GM23338 (cell line): ENCODE results near the gene FCHSD2. TPM values are rescaled to one million over a fixed set of nuclear protein-coding genes. Genes with fewer than 3 reads are reported as not detected.
A peak's percentile ranks its signal among the peaks of the same experiment; 100 is the strongest.

Experiments used
- ATAC-seq: fragments of 200-7000 bp; cut with Tn5 transposase; 3 replicates; pipeline ENCODE4 v1.9.1; 2020
- DNase-seq: peaks from one replicate; pipeline ENCODE4 v3.0.0-alpha.2; 2015; ENCODE audit warnings: low spot score
- H2AFZ ChIP-seq: fragments of 200-600 bp; sonication (generic); 2 replicates; pipeline ENCODE4 v1.8.0; 2016; ENCODE audit warnings: antibody characterized with exemption, mild to moderate bottlenecking, moderate library complexity
- H3F3A ChIP-seq: fragments of 200-600 bp; sonication (generic); replicated peaks from 2 replicates; pipeline ENCODE4 v1.8.0; 2017; ENCODE audit warnings: antibody characterized with exemption, mixed run types, low read depth
- H3K27ac ChIP-seq: fragments of 200-600 bp; sonication (generic); 2 replicates; pipeline ENCODE4 v1.6.1; 2016; ENCODE audit warnings: low read depth
- H3K27me3 ChIP-seq: fragments of 200-600 bp; sonication (generic); 2 replicates; pipeline ENCODE4 v1.8.0; 2016; ENCODE audit warnings: mild to moderate bottlenecking, mixed run types, moderate library complexity; ENCODE audit not compliant: insufficient read depth
- H3K36me3 ChIP-seq: fragments of 200-600 bp; sonication (generic); 2 replicates; pipeline ENCODE4 v1.8.0; 2016; ENCODE audit warnings: mild to moderate bottlenecking; ENCODE audit not compliant: insufficient read depth
- H3K4me1 ChIP-seq: fragments of 200-600 bp; sonication (generic); 2 replicates; pipeline ENCODE4 v1.8.0; 2016; ENCODE audit warnings: mild to moderate bottlenecking, moderate library complexity; ENCODE audit not compliant: insufficient read depth
- H3K4me2 ChIP-seq: fragments of 200-600 bp; sonication (generic); 2 replicates; pipeline ENCODE4 v1.7.1; 2017; ENCODE audit warnings: mixed run types
- H3K4me3 ChIP-seq: fragments of 200-600 bp; sonication (generic); 2 replicates; pipeline ENCODE4 v1.6.1; 2016; ENCODE audit warnings: mixed run types
- H3K79me2 ChIP-seq: fragments of 200-600 bp; sonication (generic); replicated peaks from 2 replicates; pipeline ENCODE4 v1.8.0; 2017; ENCODE audit warnings: mild to moderate bottlenecking; ENCODE audit not compliant: insufficient read depth
- H3K9me2 ChIP-seq: fragments of 200-600 bp; sonication (generic); 2 replicates; pipeline ENCODE4 v1.8.0; 2017; ENCODE audit not compliant: insufficient read depth
- H4K20me1 ChIP-seq: fragments of 200-600 bp; sonication (generic); replicated peaks from 2 replicates; pipeline ENCODE4 v1.8.0; 2017; ENCODE audit warnings: mild to moderate bottlenecking; ENCODE audit not compliant: insufficient read depth
- H3K27ac Mint-ChIP-seq: 2 replicates; pipeline ENCODE4 v1.8.0; 2020; ENCODE audit warnings: inconsistent platforms, mild to moderate bottlenecking, moderate library complexity, mixed read lengths
- H3K27me3 Mint-ChIP-seq: 3 replicates; pipeline ENCODE4 v1.8.0; 2022; ENCODE audit warnings: low read depth, mild to moderate bottlenecking, moderate library complexity, mixed read lengths, inconsistent platforms; ENCODE audit not compliant: insufficient read depth, poor library complexity
- H3K36me3 Mint-ChIP-seq: 3 replicates; pipeline ENCODE4 v1.8.0; 2021; ENCODE audit warnings: low read depth, mild to moderate bottlenecking, inconsistent platforms, moderate library complexity, mixed read lengths
- H3K4me1 Mint-ChIP-seq: 3 replicates; pipeline ENCODE4 v1.8.0; 2020; ENCODE audit warnings: mild to moderate bottlenecking, inconsistent platforms, mixed read lengths
- H3K4me3 Mint-ChIP-seq: 3 replicates; pipeline ENCODE4 v1.8.0; 2021; ENCODE audit warnings: moderate library complexity, mild to moderate bottlenecking, inconsistent platforms, mixed read lengths
- H3K9me3 Mint-ChIP-seq: 3 replicates; pipeline ENCODE4 v1.8.0; 2020; ENCODE audit warnings: moderate library complexity, mild to moderate bottlenecking, inconsistent platforms, mixed read lengths
- EZH2 ChIP-seq: fragments of 200-600 bp; sonication (generic); IDR thresholded peaks from one replicate; pipeline ENCODE4 v1.8.0; 2017; ENCODE audit warnings: antibody characterized with exemption, mild to moderate bottlenecking, low read depth; ENCODE audit not compliant: unreplicated experiment
- JUNB ChIP-seq: IDR thresholded peaks from one replicate; pipeline ENCODE4 v1.6.1; 2016; ENCODE audit warnings: antibody characterized with exemption; ENCODE audit not compliant: unreplicated experiment
- NANOG ChIP-seq: IDR thresholded peaks from 2 replicates; pipeline ENCODE4 v1.6.1; 2016; ENCODE audit warnings: antibody characterized with exemption, borderline replicate concordance
- ZNF331 ChIP-seq: fragments of 250-450 bp; sonication (Bioruptor Pico); IDR thresholded peaks from 2 replicates; pipeline ENCODE4 v1.5.0; 2020; ENCODE audit warnings: low read depth, mild to moderate bottlenecking, moderate library complexity
- polyA plus RNA-seq: library from polyadenylated mRNA; unstranded; fragments of >200 nt; fragmentation: Nextera tagmentation; extraction: Ambion mirVana; gene quantifications from 2 replicates; pipeline ENCODE4 v1.2.1, GENCODE V29; 2016
- total RNA-seq: library from RNA; depleted of rRNA; stranded (reverse); fragments of >200 nt; shearing (Covaris generic); gene quantifications from 2 replicates; pipeline ENCODE4 v1.2.3, GENCODE V29; 2014
- TF ChIP-seq, protein P1 (sequence below): fragments of 250-450 bp; sonication (Bioruptor Pico); IDR thresholded peaks from 2 replicates; pipeline ENCODE4 v1.5.0; 2020; ENCODE audit warnings: mild to moderate bottlenecking, moderate library complexity
- TF ChIP-seq, protein P2 (sequence below): IDR thresholded peaks from 2 replicates; pipeline ENCODE4 v1.6.1; 2016; ENCODE audit warnings: antibody characterized with exemption
- TF ChIP-seq, protein P3 (sequence below): IDR thresholded peaks from one replicate; pipeline ENCODE4 v1.6.1; 2018; ENCODE audit warnings: antibody characterized with exemption; ENCODE audit not compliant: unreplicated experiment
- TF ChIP-seq, protein P4 (sequence below), 2 experiments: fragments of 200-600 bp in 1 of 2; sonication (generic) in 1 of 2; conservative IDR thresholded peaks; 2 replicates each; pipeline versions ENCODE4 v1.5.1 to v1.6.1; 2016 to 2017; ENCODE audit warnings: antibody characterized with exemption in 2 of 2, low read depth in 2 of 2, mild to moderate bottlenecking in 2 of 2, moderate library complexity in 1 of 2

FCHSD2 gene
- total and polyA plus RNA-seq, 2 experiments from 2014 or later, result 3.6 to 5.2 TPM

DNA sequence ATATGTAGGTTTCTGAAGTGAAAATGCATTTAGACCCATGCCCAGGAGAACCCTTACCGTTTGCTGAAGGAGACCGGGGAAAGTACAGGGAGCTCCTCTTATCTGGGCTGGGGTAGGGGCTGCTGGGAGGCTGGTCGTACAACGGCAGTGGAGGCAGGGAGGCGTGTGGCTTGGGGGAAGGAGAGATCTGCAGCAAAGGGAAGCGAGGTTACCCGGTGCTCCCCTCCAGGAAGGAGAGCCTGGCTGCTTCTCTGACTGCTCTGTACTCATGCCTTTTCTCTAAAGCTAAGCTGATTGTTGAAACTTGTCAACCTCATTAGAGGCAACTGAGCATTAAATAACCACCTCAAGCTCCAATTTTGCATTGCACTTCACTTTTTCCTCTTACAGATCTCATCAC lies 300.7 kb downstream of the FCHSD2 start:
- no peaks in the 10 kb centered on the region for H3K36me3 Mint-ChIP-seq
- H3K27ac ChIP-seq, result no peak overlapping the region

GRCh38 chr11:72840780-72841179 lies 301.3 kb downstream of the FCHSD2 start:
- Histone ChIP-seq H4K20me1 (no peaks in the 10 kb centered on the region; the same call in 1 of the 2 replicates), H3K27me3 (no peaks in the 10 kb centered on the region), H2AFZ (no peak overlapping the region), H3K79me2 (no peaks in the 10 kb centered on the region), H3K4me1 (no peaks in the 10 kb centered on the region), H3K9me2 (no peaks in the 10 kb centered on the region), H3F3A (peaks cover 4% of the 10 kb centered on the region; the same call in 1 of the 2 replicates), H3K27ac (no peak overlapping the region), H3K4me2 (no peak overlapping the region), H3K36me3 (no peaks in the 10 kb centered on the region), H3K4me3 (no peak overlapping the region)
- no peak for DNase-seq
- ATAC-seq, result no peak
- peaks cover 8% of the 10 kb centered on the region; the same call in 1 of the 3 replicates for H3K4me1 Mint-ChIP-seq
- H3K9me3 Mint-ChIP-seq, result no peaks in the 10 kb centered on the region
- H3K36me3 Mint-ChIP-seq, result no peaks in the 10 kb centered on the region
- no peak overlapping the region for H3K4me3 Mint-ChIP-seq
- no peaks in the 10 kb centered on the region for H3K27me3 Mint-ChIP-seq
- H3K27ac Mint-ChIP-seq, result no peak overlapping the region
- TF ChIP-seq JUNB (no peak), ZNF331 (CRISPR knock-in tag) (no peak), NANOG (no peak)
- TF ChIP-seq, protein P1, sequence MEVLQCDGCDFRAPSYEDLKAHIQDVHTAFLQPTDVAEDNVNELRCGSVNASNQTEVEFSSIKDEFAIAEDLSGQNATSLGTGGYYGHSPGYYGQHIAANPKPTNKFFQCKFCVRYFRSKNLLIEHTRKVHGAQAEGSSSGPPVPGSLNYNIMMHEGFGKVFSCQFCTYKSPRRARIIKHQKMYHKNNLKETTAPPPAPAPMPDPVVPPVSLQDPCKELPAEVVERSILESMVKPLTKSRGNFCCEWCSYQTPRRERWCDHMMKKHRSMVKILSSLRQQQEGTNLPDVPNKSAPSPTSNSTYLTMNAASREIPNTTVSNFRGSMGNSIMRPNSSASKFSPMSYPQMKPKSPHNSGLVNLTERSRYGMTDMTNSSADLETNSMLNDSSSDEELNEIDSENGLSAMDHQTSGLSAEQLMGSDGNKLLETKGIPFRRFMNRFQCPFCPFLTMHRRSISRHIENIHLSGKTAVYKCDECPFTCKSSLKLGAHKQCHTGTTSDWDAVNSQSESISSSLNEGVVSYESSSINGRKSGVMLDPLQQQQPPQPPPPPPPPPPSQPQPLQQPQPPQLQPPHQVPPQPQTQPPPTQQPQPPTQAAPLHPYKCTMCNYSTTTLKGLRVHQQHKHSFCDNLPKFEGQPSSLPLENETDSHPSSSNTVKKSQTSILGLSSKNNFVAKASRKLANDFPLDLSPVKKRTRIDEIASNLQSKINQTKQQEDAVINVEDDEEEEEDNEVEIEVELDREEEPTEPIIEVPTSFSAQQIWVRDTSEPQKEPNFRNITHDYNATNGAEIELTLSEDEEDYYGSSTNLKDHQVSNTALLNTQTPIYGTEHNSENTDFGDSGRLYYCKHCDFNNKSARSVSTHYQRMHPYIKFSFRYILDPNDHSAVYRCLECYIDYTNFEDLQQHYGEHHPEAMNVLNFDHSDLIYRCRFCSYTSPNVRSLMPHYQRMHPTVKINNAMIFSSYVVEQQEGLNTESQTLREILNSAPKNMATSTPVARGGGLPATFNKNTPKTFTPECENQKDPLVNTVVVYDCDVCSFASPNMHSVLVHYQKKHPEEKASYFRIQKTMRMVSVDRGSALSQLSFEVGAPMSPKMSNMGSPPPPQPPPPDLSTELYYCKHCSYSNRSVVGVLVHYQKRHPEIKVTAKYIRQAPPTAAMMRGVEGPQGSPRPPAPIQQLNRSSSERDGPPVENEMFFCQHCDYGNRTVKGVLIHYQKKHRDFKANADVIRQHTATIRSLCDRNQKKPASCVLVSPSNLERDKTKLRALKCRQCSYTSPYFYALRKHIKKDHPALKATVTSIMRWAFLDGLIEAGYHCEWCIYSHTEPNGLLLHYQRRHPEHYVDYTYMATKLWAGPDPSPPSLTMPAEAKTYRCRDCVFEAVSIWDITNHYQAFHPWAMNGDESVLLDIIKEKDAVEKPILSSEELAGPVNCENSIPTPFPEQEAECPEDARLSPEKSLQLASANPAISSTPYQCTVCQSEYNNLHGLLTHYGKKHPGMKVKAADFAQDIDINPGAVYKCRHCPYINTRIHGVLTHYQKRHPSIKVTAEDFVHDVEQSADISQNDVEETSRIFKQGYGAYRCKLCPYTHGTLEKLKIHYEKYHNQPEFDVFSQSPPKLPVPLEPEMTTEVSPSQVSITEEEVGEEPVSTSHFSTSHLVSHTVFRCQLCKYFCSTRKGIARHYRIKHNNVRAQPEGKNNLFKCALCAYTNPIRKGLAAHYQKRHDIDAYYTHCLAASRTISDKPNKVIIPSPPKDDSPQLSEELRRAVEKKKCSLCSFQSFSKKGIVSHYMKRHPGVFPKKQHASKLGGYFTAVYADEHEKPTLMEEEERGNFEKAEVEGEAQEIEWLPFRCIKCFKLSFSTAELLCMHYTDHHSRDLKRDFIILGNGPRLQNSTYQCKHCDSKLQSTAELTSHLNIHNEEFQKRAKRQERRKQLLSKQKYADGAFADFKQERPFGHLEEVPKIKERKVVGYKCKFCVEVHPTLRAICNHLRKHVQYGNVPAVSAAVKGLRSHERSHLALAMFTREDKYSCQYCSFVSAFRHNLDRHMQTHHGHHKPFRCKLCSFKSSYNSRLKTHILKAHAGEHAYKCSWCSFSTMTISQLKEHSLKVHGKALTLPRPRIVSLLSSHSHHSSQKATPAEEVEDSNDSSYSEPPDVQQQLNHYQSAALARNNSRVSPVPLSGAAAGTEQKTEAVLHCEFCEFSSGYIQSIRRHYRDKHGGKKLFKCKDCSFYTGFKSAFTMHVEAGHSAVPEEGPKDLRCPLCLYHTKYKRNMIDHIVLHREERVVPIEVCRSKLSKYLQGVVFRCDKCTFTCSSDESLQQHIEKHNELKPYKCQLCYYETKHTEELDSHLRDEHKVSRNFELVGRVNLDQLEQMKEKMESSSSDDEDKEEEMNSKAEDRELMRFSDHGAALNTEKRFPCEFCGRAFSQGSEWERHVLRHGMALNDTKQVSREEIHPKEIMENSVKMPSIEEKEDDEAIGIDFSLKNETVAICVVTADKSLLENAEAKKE (CRISPR knock-in tag), result no peak
- TF ChIP-seq, protein P2, sequence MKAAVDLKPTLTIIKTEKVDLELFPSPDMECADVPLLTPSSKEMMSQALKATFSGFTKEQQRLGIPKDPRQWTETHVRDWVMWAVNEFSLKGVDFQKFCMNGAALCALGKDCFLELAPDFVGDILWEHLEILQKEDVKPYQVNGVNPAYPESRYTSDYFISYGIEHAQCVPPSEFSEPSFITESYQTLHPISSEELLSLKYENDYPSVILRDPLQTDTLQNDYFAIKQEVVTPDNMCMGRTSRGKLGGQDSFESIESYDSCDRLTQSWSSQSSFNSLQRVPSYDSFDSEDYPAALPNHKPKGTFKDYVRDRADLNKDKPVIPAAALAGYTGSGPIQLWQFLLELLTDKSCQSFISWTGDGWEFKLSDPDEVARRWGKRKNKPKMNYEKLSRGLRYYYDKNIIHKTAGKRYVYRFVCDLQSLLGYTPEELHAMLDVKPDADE, result no peak
- TF ChIP-seq, protein P3, sequence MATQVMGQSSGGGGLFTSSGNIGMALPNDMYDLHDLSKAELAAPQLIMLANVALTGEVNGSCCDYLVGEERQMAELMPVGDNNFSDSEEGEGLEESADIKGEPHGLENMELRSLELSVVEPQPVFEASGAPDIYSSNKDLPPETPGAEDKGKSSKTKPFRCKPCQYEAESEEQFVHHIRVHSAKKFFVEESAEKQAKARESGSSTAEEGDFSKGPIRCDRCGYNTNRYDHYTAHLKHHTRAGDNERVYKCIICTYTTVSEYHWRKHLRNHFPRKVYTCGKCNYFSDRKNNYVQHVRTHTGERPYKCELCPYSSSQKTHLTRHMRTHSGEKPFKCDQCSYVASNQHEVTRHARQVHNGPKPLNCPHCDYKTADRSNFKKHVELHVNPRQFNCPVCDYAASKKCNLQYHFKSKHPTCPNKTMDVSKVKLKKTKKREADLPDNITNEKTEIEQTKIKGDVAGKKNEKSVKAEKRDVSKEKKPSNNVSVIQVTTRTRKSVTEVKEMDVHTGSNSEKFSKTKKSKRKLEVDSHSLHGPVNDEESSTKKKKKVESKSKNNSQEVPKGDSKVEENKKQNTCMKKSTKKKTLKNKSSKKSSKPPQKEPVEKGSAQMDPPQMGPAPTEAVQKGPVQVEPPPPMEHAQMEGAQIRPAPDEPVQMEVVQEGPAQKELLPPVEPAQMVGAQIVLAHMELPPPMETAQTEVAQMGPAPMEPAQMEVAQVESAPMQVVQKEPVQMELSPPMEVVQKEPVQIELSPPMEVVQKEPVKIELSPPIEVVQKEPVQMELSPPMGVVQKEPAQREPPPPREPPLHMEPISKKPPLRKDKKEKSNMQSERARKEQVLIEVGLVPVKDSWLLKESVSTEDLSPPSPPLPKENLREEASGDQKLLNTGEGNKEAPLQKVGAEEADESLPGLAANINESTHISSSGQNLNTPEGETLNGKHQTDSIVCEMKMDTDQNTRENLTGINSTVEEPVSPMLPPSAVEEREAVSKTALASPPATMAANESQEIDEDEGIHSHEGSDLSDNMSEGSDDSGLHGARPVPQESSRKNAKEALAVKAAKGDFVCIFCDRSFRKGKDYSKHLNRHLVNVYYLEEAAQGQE, result no peak

More for the DNA sequence above, 300.7 kb downstream of the FCHSD2 start:
- H3K27me3 Mint-ChIP-seq, result no peaks in the 10 kb centered on the region
- ATAC-seq, result peak; percentile 52
- TF ChIP-seq NANOG (no peak), EZH2 (no peak)
- TF ChIP-seq, protein P4, sequence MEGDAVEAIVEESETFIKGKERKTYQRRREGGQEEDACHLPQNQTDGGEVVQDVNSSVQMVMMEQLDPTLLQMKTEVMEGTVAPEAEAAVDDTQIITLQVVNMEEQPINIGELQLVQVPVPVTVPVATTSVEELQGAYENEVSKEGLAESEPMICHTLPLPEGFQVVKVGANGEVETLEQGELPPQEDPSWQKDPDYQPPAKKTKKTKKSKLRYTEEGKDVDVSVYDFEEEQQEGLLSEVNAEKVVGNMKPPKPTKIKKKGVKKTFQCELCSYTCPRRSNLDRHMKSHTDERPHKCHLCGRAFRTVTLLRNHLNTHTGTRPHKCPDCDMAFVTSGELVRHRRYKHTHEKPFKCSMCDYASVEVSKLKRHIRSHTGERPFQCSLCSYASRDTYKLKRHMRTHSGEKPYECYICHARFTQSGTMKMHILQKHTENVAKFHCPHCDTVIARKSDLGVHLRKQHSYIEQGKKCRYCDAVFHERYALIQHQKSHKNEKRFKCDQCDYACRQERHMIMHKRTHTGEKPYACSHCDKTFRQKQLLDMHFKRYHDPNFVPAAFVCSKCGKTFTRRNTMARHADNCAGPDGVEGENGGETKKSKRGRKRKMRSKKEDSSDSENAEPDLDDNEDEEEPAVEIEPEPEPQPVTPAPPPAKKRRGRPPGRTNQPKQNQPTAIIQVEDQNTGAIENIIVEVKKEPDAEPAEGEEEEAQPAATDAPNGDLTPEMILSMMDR (conservative IDR thresholded peaks at IDR 0.05; ENCODE audit: low read depth in 2 of 2), result no peak
- Histone ChIP-seq H4K20me1 (no peaks in the 10 kb centered on the region; the same call in 1 of the 2 replicates), H3F3A (peaks cover 4% of the 10 kb centered on the region; the same call in 1 of the 2 replicates), H3K79me2 (no peaks in the 10 kb centered on the region), H3K4me3 (no peak overlapping the region), H2AFZ (no peak overlapping the region), H3K27me3 (no peaks in the 10 kb centered on the region), H3K36me3 (no peaks in the 10 kb centered on the region), H3K4me1 (no peaks in the 10 kb centered on the region), H3K9me2 (no peaks in the 10 kb centered on the region), H3K4me2 (no peak overlapping the region)
- H3K4me3 Mint-ChIP-seq, result no peak overlapping the region
- H3K9me3 Mint-ChIP-seq, result no peaks in the 10 kb centered on the region
- peaks cover 8% of the 10 kb centered on the region; the same call in 1 of the 3 replicates for H3K4me1 Mint-ChIP-seq
- H3K27ac Mint-ChIP-seq, result no peak overlapping the region
- no peak for DNase-seq
